ENCODE results near the gene NRG2.

Gene NRG2

GRCh38 chr5:139798883-139799282 is 244.2 kb downstream of the NRG2 start:
- TF ChIP-seq FOXP2 (optimal IDR thresholded peaks at IDR 0.05; ENCODE audit: borderline replicate concordance, extremely low read depth, extremely low read length, insufficient read depth) (no peak), TAF1 (IDR thresholded peaks at IDR 0.05; ENCODE audit: borderline replicate concordance, insufficient read depth, low read length) (no peak), REST (IDR thresholded peaks at IDR 0.05; ENCODE audit: insufficient read depth in 1 of 2, low read depth in 2 of 2, low read length in 2 of 2) (no peak)

GRCh38 chr5:139797856-139798510 is 245.1 kb downstream of the NRG2 start:
- TF ChIP-seq SIN3A (IDR thresholded peaks at IDR 0.05; ENCODE audit: borderline replicate concordance, insufficient read depth, low read length) = no peak
- no peak for TF ChIP-seq POLR2AphosphoS5 (IDR thresholded peaks at IDR 0.05; ENCODE audit: low read depth, low read length)
- TF ChIP-seq TAF1 (IDR thresholded peaks at IDR 0.05; ENCODE audit: borderline replicate concordance, insufficient read depth, low read length) = no peak
- no peak for TF ChIP-seq REST (IDR thresholded peaks at IDR 0.05; ENCODE audit: insufficient read depth in 1 of 2, low read depth in 2 of 2, low read length in 2 of 2)
- no peak for TF ChIP-seq FOXP2 (optimal IDR thresholded peaks at IDR 0.05; ENCODE audit: borderline replicate concordance, extremely low read depth, extremely low read length, insufficient read depth)

GRCh38 chr5:139797335-139797734 is 245.8 kb downstream of the NRG2 start:
- TF ChIP-seq POLR2AphosphoS5 (IDR thresholded peaks at IDR 0.05; ENCODE audit: low read depth, low read length) (no peak), REST (IDR thresholded peaks at IDR 0.05; ENCODE audit: insufficient read depth in 1 of 2, low read depth in 2 of 2, low read length in 2 of 2) (no peak), SIN3A (IDR thresholded peaks at IDR 0.05; ENCODE audit: borderline replicate concordance, insufficient read depth, low read length) (no peak), FOXP2 (optimal IDR thresholded peaks at IDR 0.05; ENCODE audit: borderline replicate concordance, extremely low read depth, extremely low read length, insufficient read depth) (no peak), TAF1 (IDR thresholded peaks at IDR 0.05; ENCODE audit: borderline replicate concordance, insufficient read depth, low read length) (no peak)

Measured in PFSK-1 (cell line).